Endothelial cell of umbilical vein (primary cell): ENCODE measurements around the gene HMGXB4. TPM values are rescaled to one million over a fixed set of nuclear protein-coding genes. Genes with fewer than 3 reads are reported as not detected.

Source experiments
- BruUV-seq: library from RNA; stranded (reverse); fragments of 400-500 nt; replicated peaks from 2 replicates; lab custom pipeline; 2021; lab: Mats Ljungman, UMichigan
- CTCF ChIA-PET: fragments of 300-600, 350-600 bp; sonication (Branson Sonifier 250); formaldehyde crosslinking; loops from one replicate; lab custom pipeline; 2021; ENCODE audit warnings: antibody characterized with exemption, inconsistent platforms; lab: Charles Lee
- POLR2A ChIA-PET: fragments of 300-600, 350-600 bp; sonication (Branson Sonifier 250); formaldehyde crosslinking; loops from one replicate; lab custom pipeline; 2021; ENCODE audit warnings: antibody characterized with exemption, inconsistent platforms; lab: Charles Lee
- DNase-seq: peaks from one replicate; pipeline ENCODE4 v3.0.0-alpha.2; 2011; ENCODE audit warnings: low read depth, low spot score
- FAIRE-seq: peaks from 2 replicates; lab custom pipeline; 2011; peaks lifted over from hg19 to GRCh38; lab: Jason Lieb, UNC
- H2AFZ ChIP-seq: 2 replicates; pipeline ENCODE4 v1.6.0; 2012; ENCODE audit warnings: low read depth, low read length, control low read depth, inconsistent platforms
- H3K27ac ChIP-seq: 2 replicates; pipeline ENCODE4 v1.5.1; 2011; ENCODE audit warnings: low read depth, mild to moderate bottlenecking, control low read depth, low read length, moderate library complexity; ENCODE audit not compliant: insufficient read depth
- H3K27me3 ChIP-seq, 2 experiments: 2 replicates each; pipeline versions ENCODE4 v1.6.0 to v1.6.1; 2011; ENCODE audit warnings: low read length in 2 of 2, mixed read lengths in 1 of 2; ENCODE audit not compliant: control insufficient read depth in 2 of 2, insufficient read depth in 2 of 2
- H3K36me3 ChIP-seq, 2 experiments: 2 replicates in 1 of 2; 3 replicates in 1 of 2; pipeline ENCODE4 v1.5.1; 2011; ENCODE audit warnings: low read length in 2 of 2, mild to moderate bottlenecking in 1 of 2, moderate library complexity in 1 of 2; ENCODE audit not compliant: control insufficient read depth in 2 of 2, insufficient read depth in 2 of 2; ENCODE audit errors: extremely low read depth in 1 of 2
- H3K4me1 ChIP-seq: 3 replicates; pipeline ENCODE4 v1.5.1; 2011; ENCODE audit warnings: mild to moderate bottlenecking, low read length; ENCODE audit not compliant: control insufficient read depth, insufficient read depth; ENCODE audit errors: extremely low read depth
- H3K4me2 ChIP-seq: 2 replicates; pipeline ENCODE4 v1.6.1; 2011; ENCODE audit warnings: low read length, control low read depth, mixed read lengths; ENCODE audit not compliant: insufficient read depth
- H3K4me3 ChIP-seq, 3 experiments: fragments of 200-600 bp in 1 of 3; sonication (generic), shearing (Covaris generic) in 1 of 3; replicated peaks in 1 of 3; 2 replicates each; pipeline ENCODE4 v1.5.1; 2011 to 2016; ENCODE audit warnings: control low read depth in 3 of 3, low read length in 3 of 3, mild to moderate bottlenecking in 2 of 3, inconsistent platforms in 1 of 3, low read depth in 1 of 3, moderate library complexity in 1 of 3; ENCODE audit not compliant: insufficient read depth in 1 of 3
- H3K79me2 ChIP-seq: 2 replicates; pipeline ENCODE4 v1.6.0; 2012; ENCODE audit warnings: low read length, inconsistent platforms; ENCODE audit not compliant: control insufficient read depth, insufficient read depth
- H3K9ac ChIP-seq: replicated peaks from 2 replicates; pipeline ENCODE3; 2011; ENCODE audit warnings: low read length, control low read depth; ENCODE audit not compliant: insufficient read depth; ENCODE audit errors: extremely low read depth
- H3K9me1 ChIP-seq: replicated peaks from 3 replicates; pipeline ENCODE4 v1.6.0; 2011; ENCODE audit warnings: mild to moderate bottlenecking, low read length; ENCODE audit not compliant: control insufficient read depth, insufficient read depth; ENCODE audit errors: extremely low read depth
- H3K9me3 ChIP-seq: replicated peaks from 2 replicates; pipeline ENCODE4 v1.5.1; 2012; ENCODE audit warnings: low read length, inconsistent platforms; ENCODE audit not compliant: control insufficient read depth, insufficient read depth
- H4K20me1 ChIP-seq: replicated peaks from 2 replicates; pipeline ENCODE3; 2011; ENCODE audit warnings: mild to moderate bottlenecking, low read length; ENCODE audit not compliant: control insufficient read depth, insufficient read depth; ENCODE audit errors: extremely low read depth
- EZH2 ChIP-seq: IDR thresholded peaks from 2 replicates; pipeline ENCODE4 v1.6.1; 2012; ENCODE audit warnings: borderline replicate concordance, low read depth, mild to moderate bottlenecking, moderate library complexity, low read length, inconsistent platforms; ENCODE audit not compliant: severe bottlenecking
- FOS ChIP-seq: IDR thresholded peaks from 2 replicates; pipeline ENCODE4 v1.6.1; 2011; ENCODE audit warnings: mild to moderate bottlenecking, low read length, moderate library complexity, borderline replicate concordance; ENCODE audit not compliant: insufficient read depth
- GATA2 ChIP-seq: IDR thresholded peaks from 2 replicates; pipeline ENCODE4 v1.7.0; 2011; ENCODE audit warnings: low read depth, mild to moderate bottlenecking, moderate library complexity, mixed read lengths, low read length; ENCODE audit not compliant: insufficient read length, insufficient read depth
- JUN ChIP-seq: IDR thresholded peaks from 2 replicates; pipeline ENCODE4 v1.6.1; 2011; ENCODE audit warnings: borderline replicate concordance, low read depth; ENCODE audit not compliant: insufficient read length, insufficient read depth
- MYC ChIP-seq: IDR thresholded peaks from one replicate; pipeline ENCODE4 v1.6.1; 2011; ENCODE audit warnings: mild to moderate bottlenecking, low read depth, low read length
- POLR2A ChIP-seq: IDR thresholded peaks from 2 replicates; pipeline ENCODE4 v1.6.1; 2012; ENCODE audit warnings: low read depth, mild to moderate bottlenecking, control low read depth, low read length
- POLR2AphosphoS5 ChIP-seq: IDR thresholded peaks from 2 replicates; pipeline ENCODE4 v1.6.1; 2012; ENCODE audit warnings: low read depth, mild to moderate bottlenecking, control low read depth, low read length, moderate library complexity; ENCODE audit not compliant: insufficient read depth
- dilution Hi-C: fragments of 300-500 bp; cut with MboI; formaldehyde crosslinking; loops from one replicate; pipeline ENCODE4 v1.15.0; 2019; ENCODE audit warnings: low sequenced_read_pairs; ENCODE audit not compliant: extremely low pct_ligation_motif_present
- intact Hi-C: fragments of 100-400 bp; cut with micrococcal nuclease; formaldehyde crosslinking; loops from one replicate; pipeline ENCODE4 v1.10.0; 2022
- polyA plus RNA-seq, 4 experiments: library from polyadenylated mRNA; depleted of rRNA in 3 of 4; stranded (reverse) in 3 of 4; unstranded in 1 of 4; fragments of >200 nt; gene quantifications; 2 replicates each; pipeline versions ENCODE4 v1.2.1 to v1.2.3, GENCODE V29; 2011 to 2012; ENCODE audit warnings: missing spikeins in 1 of 4
- total RNA-seq: library from RNA; stranded (reverse); gene quantifications from 2 replicates; pipeline ENCODE4 v1.2.3, GENCODE V29; 2021
- TF ChIP-seq, protein P1 (sequence below): IDR thresholded peaks from 2 replicates; pipeline ENCODE4 v1.6.1; 2011; ENCODE audit not compliant: insufficient read depth, insufficient read length
- TF ChIP-seq, protein P2 (sequence below), 2 donors: IDR thresholded peaks; 1 replicate in 1 of 2; 2 replicates in 1 of 2; pipeline ENCODE4 v1.5.1; 2011; ENCODE audit warnings: low read length in 2 of 2, mild to moderate bottlenecking in 2 of 2, moderate library complexity in 2 of 2, control low read depth in 1 of 2, inconsistent platforms in 1 of 2, low read depth in 1 of 2; ENCODE audit not compliant: insufficient read depth in 1 of 2; ENCODE audit errors: extremely low read depth in 1 of 2

Gene HMGXB4
- total and polyA plus RNA-seq, 2 donors (not counting 3 experiments of a cell fraction or from before 2014, with no cell fraction given): 12.2 to 30.5 TPM

DNA sequence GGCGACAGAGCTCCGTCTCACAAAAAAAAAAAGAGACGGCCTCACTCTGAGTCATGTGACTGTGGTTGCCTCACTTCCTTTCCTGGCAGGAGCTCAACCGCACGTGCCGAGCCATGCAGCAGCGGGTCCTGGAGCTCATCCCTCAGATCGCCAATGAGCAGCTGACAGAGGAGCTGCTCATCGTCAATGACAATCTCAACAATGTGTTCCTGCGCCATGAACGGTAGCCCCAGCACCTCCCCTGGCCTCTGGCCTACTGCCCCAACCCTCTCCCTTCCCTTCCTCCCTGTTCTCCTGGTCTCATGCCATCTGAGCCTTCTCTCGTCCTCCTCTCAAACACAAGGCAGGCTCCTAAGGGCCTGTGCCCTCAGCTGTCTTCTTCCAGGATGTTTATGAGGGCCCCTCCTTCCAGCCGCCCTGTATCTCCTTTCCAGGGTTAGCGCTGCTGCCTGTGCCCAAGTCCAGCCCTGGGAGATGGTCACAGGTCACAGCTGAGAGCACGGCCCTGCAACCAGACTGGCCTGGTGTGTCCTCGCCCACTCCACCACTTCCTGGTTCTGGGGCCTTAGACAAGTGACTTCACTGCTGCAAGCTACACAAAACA is 73.1 kb downstream of the HMGXB4 start:
- H3K27ac ChIP-seq: peak overlapping the region; percentile 38
- peak overlapping the region; percentile 3 for H2AFZ ChIP-seq
- intact Hi-C loops (loop anchor here (1.0 kb wide), 1 partner anchor 17 kb away; no protein-coding TSS in a partner anchor), dilution Hi-C loops (no loop called here)
- no peak overlapping the region for H3K4me3 ChIP-seq
- ChIA-PET CTCF (interaction anchor here (1.0 to 3.8 kb wide), 4 partner anchors 16 to 99 kb away, joined by 3 to 17 read pairs (median 9); partner anchors contain the start of gene TOM1), POLR2A (interaction anchor here (0.6 to 1.2 kb wide), 4 partner anchors 17 to 1177 kb away, joined by 3 to 7 read pairs (median 4); partner anchors contain the start of gene TOM1)
- TF ChIP-seq JUN (peak; percentile 50), MYC (peak; percentile 80), POLR2A (no peak), POLR2AphosphoS5 (peak; percentile 68), FOS (no peak), EZH2 (no peak), GATA2 (no peak)
- TF ChIP-seq, protein P1, sequence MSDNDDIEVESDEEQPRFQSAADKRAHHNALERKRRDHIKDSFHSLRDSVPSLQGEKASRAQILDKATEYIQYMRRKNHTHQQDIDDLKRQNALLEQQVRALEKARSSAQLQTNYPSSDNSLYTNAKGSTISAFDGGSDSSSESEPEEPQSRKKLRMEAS: peak; percentile 94
- TF ChIP-seq, protein P2, sequence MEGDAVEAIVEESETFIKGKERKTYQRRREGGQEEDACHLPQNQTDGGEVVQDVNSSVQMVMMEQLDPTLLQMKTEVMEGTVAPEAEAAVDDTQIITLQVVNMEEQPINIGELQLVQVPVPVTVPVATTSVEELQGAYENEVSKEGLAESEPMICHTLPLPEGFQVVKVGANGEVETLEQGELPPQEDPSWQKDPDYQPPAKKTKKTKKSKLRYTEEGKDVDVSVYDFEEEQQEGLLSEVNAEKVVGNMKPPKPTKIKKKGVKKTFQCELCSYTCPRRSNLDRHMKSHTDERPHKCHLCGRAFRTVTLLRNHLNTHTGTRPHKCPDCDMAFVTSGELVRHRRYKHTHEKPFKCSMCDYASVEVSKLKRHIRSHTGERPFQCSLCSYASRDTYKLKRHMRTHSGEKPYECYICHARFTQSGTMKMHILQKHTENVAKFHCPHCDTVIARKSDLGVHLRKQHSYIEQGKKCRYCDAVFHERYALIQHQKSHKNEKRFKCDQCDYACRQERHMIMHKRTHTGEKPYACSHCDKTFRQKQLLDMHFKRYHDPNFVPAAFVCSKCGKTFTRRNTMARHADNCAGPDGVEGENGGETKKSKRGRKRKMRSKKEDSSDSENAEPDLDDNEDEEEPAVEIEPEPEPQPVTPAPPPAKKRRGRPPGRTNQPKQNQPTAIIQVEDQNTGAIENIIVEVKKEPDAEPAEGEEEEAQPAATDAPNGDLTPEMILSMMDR (IDR thresholded peaks at IDR 0.05; ENCODE audit: extremely low read depth in 1 of 2, insufficient read depth in 1 of 2, low read depth in 1 of 2, low read length in 2 of 2): no peak
- no peaks in the 10 kb centered on the region for H3K79me2 ChIP-seq
- FAIRE-seq: peak; percentile 93
- no peak overlapping the region for H3K4me2 ChIP-seq
- no peaks in the 10 kb centered on the region for H3K9me1 ChIP-seq
- H3K27me3 ChIP-seq: no peaks in the 10 kb centered on the region
- BruUV-seq: TSS peak; percentile 60
- DNase-seq: peak; percentile 65
- peaks cover 20% of the 10 kb centered on the region for H3K4me1 ChIP-seq
- H3K9me3 ChIP-seq: no peaks in the 10 kb centered on the region
- no peaks in the 10 kb centered on the region for H4K20me1 ChIP-seq
- peak overlapping the region; percentile 2 for H3K9ac ChIP-seq
- H3K36me3 ChIP-seq: peaks cover 2 to 43% of the 10 kb centered on the region in 2 experiments
